Erythroblast (primary cell): Measurements from ENCODE around the gene SEPHS2.

ENCODE experiments used
- GATA1 ChIP-seq: IDR thresholded peaks from 2 replicates; pipeline ENCODE4 v1.6.1; 2011; ENCODE audit warnings: low read depth, mild to moderate bottlenecking, control low read depth, low read length, moderate library complexity
- POLR2A ChIP-seq: IDR thresholded peaks from 2 replicates; pipeline ENCODE4 v1.6.1; 2011; ENCODE audit warnings: mild to moderate bottlenecking, low read length

DNA sequence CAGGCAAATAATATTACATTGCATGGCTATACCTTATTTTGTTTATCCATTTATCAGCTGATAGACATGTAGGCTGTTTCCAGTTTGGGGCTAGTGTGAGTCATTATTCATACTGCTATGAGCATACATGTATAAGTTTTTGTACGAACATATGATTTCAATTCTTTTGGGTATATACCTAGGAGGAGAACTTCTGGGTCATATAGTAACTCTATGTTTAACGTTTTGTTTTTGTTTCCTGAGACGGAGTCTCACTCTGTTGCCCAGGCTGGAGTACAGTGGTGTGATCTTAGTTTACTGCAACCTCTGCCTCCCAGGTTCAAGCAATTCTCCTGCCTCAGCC lies 24.5 kb upstream of the SEPHS2 start:
- TF ChIP-seq POLR2A (no peak), GATA1 (no peak)
